GM06990 (cell line): ENCODE results near the gene CST6.

Experiments used
- DNase-seq: peaks from one replicate; pipeline ENCODE4 v3.0.0-alpha.2; 2011; ENCODE audit not compliant: insufficient read length; ENCODE audit errors: extremely low read depth
- H3K27me3 ChIP-seq: replicated peaks from 2 replicates; pipeline ENCODE4 v1.6.0; 2011; ENCODE audit warnings: low read length; ENCODE audit not compliant: control insufficient read depth, insufficient read depth
- H3K36me3 ChIP-seq: 2 replicates; pipeline ENCODE4 v1.5.1; 2011; ENCODE audit warnings: low read length; ENCODE audit not compliant: control insufficient read depth, insufficient read depth
- H3K4me3 ChIP-seq: replicated peaks from 2 replicates; pipeline ENCODE4 v1.5.1; 2011; ENCODE audit warnings: low read depth, mild to moderate bottlenecking, control low read depth, low read length
- CTCF ChIP-seq: IDR thresholded peaks from 2 replicates; pipeline ENCODE4 v1.5.1; 2011; ENCODE audit warnings: low read length, control low read depth, mild to moderate bottlenecking, inconsistent platforms; ENCODE audit not compliant: insufficient read depth, poor library complexity, severe bottlenecking

CST6 gene

DNA sequence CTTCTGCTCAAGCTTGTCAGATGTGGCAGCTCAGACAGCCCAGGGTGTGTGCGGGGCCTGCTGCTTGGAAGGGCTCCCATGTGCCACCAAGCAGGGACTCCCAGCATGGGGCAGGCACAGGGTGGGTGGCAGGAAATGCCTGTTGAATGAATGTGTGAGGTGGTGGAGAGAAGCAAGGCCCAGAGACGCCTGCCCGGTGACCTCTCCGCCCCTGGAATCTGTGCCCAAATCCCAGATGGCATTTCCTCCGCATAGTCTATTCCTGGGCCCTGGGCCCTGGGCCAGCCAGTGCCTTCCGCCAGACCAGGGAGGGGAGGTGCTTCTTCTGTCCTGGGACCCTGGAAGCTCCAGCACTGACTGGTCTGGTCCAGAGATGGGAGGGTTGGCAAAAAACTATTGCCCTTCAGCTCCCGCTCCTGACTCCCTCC lies 3.7 kb downstream of the CST6 start:
- no peak for DNase-seq

DNA sequence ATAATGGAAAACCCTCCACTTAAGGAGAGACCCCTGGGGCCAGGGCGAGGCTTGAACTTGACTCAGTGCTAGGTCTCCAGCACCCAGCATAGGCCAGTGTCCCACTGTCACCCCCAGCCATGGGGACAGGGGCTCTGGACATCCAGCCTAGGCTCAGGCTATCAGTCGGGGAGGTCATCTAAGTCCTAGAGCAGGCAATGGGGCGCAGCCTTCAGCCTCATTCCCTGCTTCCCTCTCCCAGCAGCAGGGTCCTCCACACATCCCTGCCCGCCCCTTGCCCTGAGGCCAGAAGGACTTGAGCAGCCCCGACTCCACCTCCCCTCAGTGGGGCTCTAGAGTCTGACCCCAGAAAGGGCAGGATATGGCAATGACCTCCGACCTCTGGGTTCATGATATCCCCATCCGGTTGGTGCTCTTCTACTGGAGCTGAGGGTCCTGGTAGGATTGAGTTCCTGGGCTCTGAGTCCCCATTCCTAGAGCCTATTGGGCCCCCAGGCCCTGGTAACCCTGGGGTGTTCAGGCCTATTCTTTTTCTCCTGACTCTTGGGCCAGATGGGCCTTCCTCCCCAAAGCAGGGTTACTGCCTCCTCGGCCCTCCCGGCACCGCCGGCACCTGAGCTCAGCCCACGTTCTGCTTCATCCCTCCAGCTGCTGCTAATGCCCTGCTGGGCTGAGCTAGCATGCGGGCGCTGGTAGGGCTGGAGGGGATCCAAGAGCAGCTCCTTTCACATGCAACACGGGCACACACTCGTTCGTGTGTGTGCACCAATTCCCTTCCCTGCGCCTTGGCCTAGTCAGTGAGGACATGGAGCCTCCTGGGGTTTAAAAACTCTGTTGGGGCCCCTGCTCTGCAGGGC lies 4.4 kb downstream of the CST6 start:
- TF ChIP-seq CTCF: no peak
- Histone ChIP-seq H3K4me3 (no peak overlapping the region), H3K36me3 (no peaks in the 10 kb centered on the region), H3K27me3 (no peaks in the 10 kb centered on the region; the same call in 1 of the 2 replicates)
- DNase-seq: no peak

More for the DNA sequence above, 3.7 kb downstream of the CST6 start:
- Histone ChIP-seq H3K36me3 (no peaks in the 10 kb centered on the region), H3K27me3 (no peaks in the 10 kb centered on the region; the same call in 1 of the 2 replicates), H3K4me3 (no peak overlapping the region)
- TF ChIP-seq CTCF: no peak

DNA sequence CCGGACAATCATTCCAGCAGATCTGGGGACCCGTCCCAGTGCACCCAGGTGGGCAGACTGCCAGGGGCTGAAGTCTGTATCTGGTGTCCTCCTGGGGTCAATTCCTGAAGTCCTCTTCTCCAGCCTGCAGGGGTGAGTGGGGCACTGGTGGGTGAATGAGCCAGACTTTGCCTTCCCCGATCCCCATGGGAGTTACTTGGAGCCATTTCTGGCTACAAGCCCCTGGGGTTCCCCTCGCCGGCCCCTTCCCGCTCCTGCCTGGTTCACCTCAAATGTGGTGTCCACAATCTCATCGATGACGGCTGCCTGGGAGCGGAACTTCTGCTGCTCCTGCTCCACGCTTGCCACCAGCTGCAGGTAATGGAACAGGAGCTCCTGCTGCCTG lies 5.0 kb downstream of the CST6 start:
- Histone ChIP-seq H3K4me3 (no peak overlapping the region), H3K36me3 (no peaks in the 10 kb centered on the region), H3K27me3 (peaks cover 2% of the 10 kb centered on the region; the same call in 1 of the 2 replicates)
- TF ChIP-seq CTCF: no peak
- DNase-seq: no peak

- no peak for TF ChIP-seq CTCF
- H3K4me3 ChIP-seq: no peak overlapping the region
- H3K36me3 ChIP-seq: no peaks in the 10 kb centered on the region
- no peak for DNase-seq
- H3K27me3 ChIP-seq: peaks cover 2% of the 10 kb centered on the region; the same call in 1 of the 2 replicates
Observed at GRCh38 chr11:66017321-66017720, 5.5 kb downstream of the CST6 start.

GRCh38 chr11:66020212-66020611 lies 8.4 kb downstream of the CST6 start:
- DNase-seq: no peak
- Histone ChIP-seq H3K27me3 (peaks cover 2% of the 10 kb centered on the region; the same call in 1 of the 2 replicates), H3K36me3 (no peaks in the 10 kb centered on the region), H3K4me3 (no peak overlapping the region)
- TF ChIP-seq CTCF: no peak
